HCT116 (cell line): Measurements from ENCODE around the gene LRIG3. TPM values are rescaled to one million over a fixed set of nuclear protein-coding genes. Genes with fewer than 3 reads are reported as not detected.

ENCODE experiments used
- ATAC-seq: fragments of 200-7000 bp; cut with Tn5 transposase; 2 replicates; pipeline ENCODE4 v1.9.1; 2020; ENCODE audit warnings: mild to moderate bottlenecking, moderate library complexity
- BruUV-seq: library from RNA; stranded (reverse); fragments of 400-500 nt; replicated peaks from 2 replicates; lab custom pipeline; 2021; lab: Mats Ljungman, UMichigan
- CTCF ChIA-PET: fragments of 300-600 bp; sonication (Branson Sonifier 250); formaldehyde crosslinking; loops from one replicate; lab custom pipeline; 2021; ENCODE audit warnings: antibody characterized with exemption; lab: Charles Lee
- POLR2A ChIA-PET: fragments of 300-600, 350-600 bp; sonication (Branson Sonifier 250); formaldehyde crosslinking; loops from one replicate; lab custom pipeline; 2021; ENCODE audit warnings: antibody characterized with exemption; lab: Charles Lee
- RAD21 ChIA-PET, 2 experiments: fragments of 300-600 bp; sonication (Branson Sonifier 250); formaldehyde crosslinking; loops; one replicate each; lab custom pipeline; 2023; ENCODE audit warnings: low total read pairs in 2 of 2; ENCODE audit not compliant: uncharacterized antibody in 2 of 2, unreplicated experiment in 2 of 2, low non-redundant PET in 1 of 2; lab: Charles Lee
- DNase-seq: peaks from one replicate; pipeline ENCODE4 v3.0.0-alpha.2; 2010; ENCODE audit warnings: low read depth, low spot score
- H2AFZ ChIP-seq: fragments of 200-600 bp; shearing (Covaris generic), sonication (generic); 2 replicates; pipeline ENCODE4 v1.6.1; 2017; ENCODE audit warnings: low read depth, mixed run types, mixed read lengths, antibody characterized with exemption, low read length; ENCODE audit not compliant: poor library complexity, severe bottlenecking
- H3K27ac ChIP-seq: 2 replicates; pipeline ENCODE4 v1.5.1; 2012; ENCODE audit warnings: low read depth, low read length
- H3K27me3 ChIP-seq: fragments of 200-600 bp; sonication (generic); 2 replicates; pipeline ENCODE4 v1.6.1; 2016; ENCODE audit warnings: mixed run types, low read length, mixed read lengths; ENCODE audit not compliant: insufficient read depth
- H3K36me3 ChIP-seq, 2 experiments: fragments of 200-500 bp in 1 of 2; fragments of 200-600 bp in 1 of 2; sonication (Bioruptor generic) in 1 of 2; sonication (generic) in 1 of 2; 2 replicates each; pipeline versions ENCODE4 v1.5.1 to v1.6.1; 2014 to 2016; ENCODE audit warnings: low read length in 2 of 2, inconsistent platforms in 1 of 2, mixed read lengths in 1 of 2, mixed run types in 1 of 2; ENCODE audit not compliant: insufficient read depth in 2 of 2, control insufficient read depth in 1 of 2
- H3K4me1 ChIP-seq, 2 experiments: fragments of 200-600 bp in 1 of 2; sonication (generic) in 1 of 2; 2 replicates each; pipeline versions ENCODE4 v1.5.1 to v1.6.1; 2012 to 2017; ENCODE audit warnings: low read length in 2 of 2, inconsistent platforms in 1 of 2, mild to moderate bottlenecking in 1 of 2, mixed read lengths in 1 of 2, mixed run types in 1 of 2, moderate library complexity in 1 of 2; ENCODE audit not compliant: insufficient read depth in 2 of 2, control insufficient read depth in 1 of 2
- H3K4me2 ChIP-seq: fragments of 200-600 bp; sonication (generic); 2 replicates; pipeline ENCODE4 v1.6.1; 2017; ENCODE audit warnings: mixed run types, low read length, mixed read lengths
- H3K4me3 ChIP-seq, 2 experiments: fragments of 200-600 bp in 1 of 2; sonication (generic) in 1 of 2; replicated peaks in 1 of 2; 2 replicates each; pipeline ENCODE4 v1.5.1; 2011 to 2016; ENCODE audit warnings: low read length in 2 of 2, control low read depth in 1 of 2, low read depth in 1 of 2, mild to moderate bottlenecking in 1 of 2, mixed read lengths in 1 of 2, mixed run types in 1 of 2
- H3K79me2 ChIP-seq: fragments of 200-600 bp; sonication (generic); 2 replicates; pipeline ENCODE4 v1.6.1; 2017; ENCODE audit warnings: mild to moderate bottlenecking, mixed run types, low read length, moderate library complexity, mixed read lengths; ENCODE audit not compliant: insufficient read depth
- H3K9ac ChIP-seq: fragments of 200-600 bp; sonication (generic); 2 replicates; pipeline ENCODE4 v1.6.1; 2016; ENCODE audit warnings: low read length, mixed read lengths
- H3K9me2 ChIP-seq: fragments of 200-600 bp; sonication (generic), shearing (Covaris generic); 2 replicates; pipeline ENCODE4 v1.6.1; 2017; ENCODE audit warnings: mixed run types, mild to moderate bottlenecking, moderate library complexity; ENCODE audit not compliant: insufficient read depth
- H3K9me3 ChIP-seq, 2 experiments: fragments of 200-500 bp in 1 of 2; fragments of 200-600 bp in 1 of 2; sonication (Bioruptor generic) in 1 of 2; sonication (generic) in 1 of 2; 2 replicates each; pipeline ENCODE4 v1.6.1; 2014 to 2017; ENCODE audit warnings: low read length in 2 of 2, mixed read lengths in 2 of 2, inconsistent platforms in 1 of 2, low read depth in 1 of 2, mild to moderate bottlenecking in 1 of 2, mixed run types in 1 of 2, moderate library complexity in 1 of 2; ENCODE audit not compliant: control insufficient read depth in 1 of 2, insufficient read depth in 1 of 2
- H4K20me1 ChIP-seq: fragments of 200-600 bp; sonication (generic), shearing (Covaris generic); 2 replicates; pipeline ENCODE4 v1.6.1; 2017; ENCODE audit warnings: mixed run types, mild to moderate bottlenecking, moderate library complexity; ENCODE audit not compliant: insufficient read depth
- CBX3 ChIP-seq: IDR thresholded peaks from 2 replicates; pipeline ENCODE4 v1.6.1; 2012; ENCODE audit warnings: low read depth
- CEBPB ChIP-seq: IDR thresholded peaks from 2 replicates; pipeline ENCODE4 v1.6.1; 2012; ENCODE audit warnings: low read depth
- ELF1 ChIP-seq: IDR thresholded peaks from 2 replicates; pipeline ENCODE4 v1.6.1; 2012; ENCODE audit warnings: low read depth, borderline replicate concordance
- EZH2phosphoT487 ChIP-seq: fragments of 200-600 bp; IDR thresholded peaks from 2 replicates; pipeline ENCODE4 v1.6.1; 2018; ENCODE audit warnings: antibody characterized with exemption, borderline replicate concordance
- FOSL1 ChIP-seq: IDR thresholded peaks from 2 replicates; pipeline ENCODE4 v1.6.1; 2012; ENCODE audit warnings: low read depth
- POLR2A ChIP-seq: IDR thresholded peaks from 2 replicates; pipeline ENCODE4 v1.7.0; 2011; ENCODE audit warnings: borderline replicate concordance; ENCODE audit not compliant: insufficient read depth, insufficient read length; ENCODE audit errors: extremely low read depth
- RAD21 ChIP-seq: IDR thresholded peaks from 2 replicates; pipeline ENCODE4 v1.6.1; 2012; ENCODE audit warnings: low read depth, mild to moderate bottlenecking
- SIN3A ChIP-seq: IDR thresholded peaks from 2 replicates; pipeline ENCODE4 v1.6.1; 2012; ENCODE audit warnings: low read depth
- SRF ChIP-seq: IDR thresholded peaks from 2 replicates; pipeline ENCODE4 v1.6.1; 2012; ENCODE audit warnings: low read depth
- TCF7L2 ChIP-seq: IDR thresholded peaks from 2 replicates; pipeline ENCODE4 v1.7.0; 2011; ENCODE audit warnings: borderline replicate concordance, inconsistent platforms; ENCODE audit not compliant: insufficient read depth, insufficient read length; ENCODE audit errors: extremely low read depth
- YY1 ChIP-seq: IDR thresholded peaks from 2 replicates; pipeline ENCODE4 v1.6.1; 2011; ENCODE audit warnings: low read length, low read depth, moderate library complexity, mild to moderate bottlenecking; ENCODE audit not compliant: insufficient replicate concordance; ENCODE audit errors: extremely low read depth
- ZFX ChIP-seq: fragments of 450-650 bp; IDR thresholded peaks from 2 replicates; pipeline ENCODE4 v1.6.1; 2017
- ZNF274 ChIP-seq: fragments of 200-500 bp; sonication (Bioruptor generic); IDR thresholded peaks from 2 replicates; pipeline ENCODE4 v1.6.1; 2014; ENCODE audit warnings: mild to moderate bottlenecking, low read depth, low read length, inconsistent platforms
- intact Hi-C: fragments of 100-400 bp; cut with micrococcal nuclease; formaldehyde crosslinking; loops from 2 replicates; pipeline ENCODE4 v1.10.0; 2022
- total RNA-seq: library from RNA; stranded (reverse); gene quantifications from one replicate; pipeline ENCODE4 v1.2.1, GENCODE V29; 2021; ENCODE audit not compliant: unreplicated experiment
- TF ChIP-seq, protein P1 (sequence below): IDR thresholded peaks from 2 replicates; pipeline ENCODE4 v1.6.1; 2012
- TF ChIP-seq, protein P2 (sequence below): IDR thresholded peaks from 2 replicates; pipeline ENCODE4 v1.6.1; 2011; ENCODE audit warnings: mild to moderate bottlenecking, low read length, moderate library complexity; ENCODE audit not compliant: insufficient replicate concordance; ENCODE audit errors: extremely low read depth
- TF ChIP-seq, protein P3 (sequence below): IDR thresholded peaks from 2 replicates; pipeline ENCODE4 v1.6.1; 2012; ENCODE audit warnings: low read depth

The LRIG3 gene
- total RNA-seq, 1 experiment from 2014 or later, result 11.1 TPM

DNA sequence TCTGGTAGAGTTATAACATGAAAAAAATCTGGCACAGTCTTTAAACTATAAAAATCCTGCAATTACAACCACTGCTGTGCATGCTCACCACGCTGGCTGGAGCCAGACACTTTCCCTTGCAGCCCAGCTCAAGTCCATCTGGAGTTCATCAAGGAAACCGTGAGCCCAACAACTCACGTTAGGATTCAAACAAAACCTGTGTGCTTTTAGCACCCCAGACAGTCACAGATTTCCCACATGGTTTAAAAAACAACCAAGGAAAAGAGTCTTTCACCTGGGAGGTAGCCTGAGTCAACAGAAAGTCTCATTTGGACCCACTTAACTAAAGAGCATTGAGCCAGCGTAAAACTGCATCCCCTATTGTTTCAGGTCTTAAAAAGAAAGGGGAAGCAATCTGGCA lies 4.7 kb downstream of the LRIG3 start:
- H3K9me3 ChIP-seq, result no peaks in the 10 kb centered on the region
- no peak for ATAC-seq
- H3K9me2 ChIP-seq, result no peaks in the 10 kb centered on the region
- ChIA-PET RAD21 (no interaction called here), CTCF (no interaction called here), POLR2A (no interaction called here)
- H3K27ac ChIP-seq, result no peak overlapping the region
- TF ChIP-seq, protein P1, sequence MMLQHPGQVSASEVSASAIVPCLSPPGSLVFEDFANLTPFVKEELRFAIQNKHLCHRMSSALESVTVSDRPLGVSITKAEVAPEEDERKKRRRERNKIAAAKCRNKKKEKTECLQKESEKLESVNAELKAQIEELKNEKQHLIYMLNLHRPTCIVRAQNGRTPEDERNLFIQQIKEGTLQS, result no peak
- no peak for TF ChIP-seq ZFX
- TF ChIP-seq POLR2A, result no peak
- TF ChIP-seq RAD21, result no peak
- TF ChIP-seq, protein P2, sequence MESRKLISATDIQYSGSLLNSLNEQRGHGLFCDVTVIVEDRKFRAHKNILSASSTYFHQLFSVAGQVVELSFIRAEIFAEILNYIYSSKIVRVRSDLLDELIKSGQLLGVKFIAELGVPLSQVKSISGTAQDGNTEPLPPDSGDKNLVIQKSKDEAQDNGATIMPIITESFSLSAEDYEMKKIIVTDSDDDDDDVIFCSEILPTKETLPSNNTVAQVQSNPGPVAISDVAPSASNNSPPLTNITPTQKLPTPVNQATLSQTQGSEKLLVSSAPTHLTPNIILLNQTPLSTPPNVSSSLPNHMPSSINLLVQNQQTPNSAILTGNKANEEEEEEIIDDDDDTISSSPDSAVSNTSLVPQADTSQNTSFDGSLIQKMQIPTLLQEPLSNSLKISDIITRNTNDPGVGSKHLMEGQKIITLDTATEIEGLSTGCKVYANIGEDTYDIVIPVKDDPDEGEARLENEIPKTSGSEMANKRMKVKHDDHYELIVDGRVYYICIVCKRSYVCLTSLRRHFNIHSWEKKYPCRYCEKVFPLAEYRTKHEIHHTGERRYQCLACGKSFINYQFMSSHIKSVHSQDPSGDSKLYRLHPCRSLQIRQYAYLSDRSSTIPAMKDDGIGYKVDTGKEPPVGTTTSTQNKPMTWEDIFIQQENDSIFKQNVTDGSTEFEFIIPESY, result no peak
- no peak for TF ChIP-seq FOSL1
- TF ChIP-seq TCF7L2, result no peak
- TF ChIP-seq SRF, result no peak
- TF ChIP-seq SIN3A, result no peak
- no peak for TF ChIP-seq ZNF274
- TF ChIP-seq, protein P3, sequence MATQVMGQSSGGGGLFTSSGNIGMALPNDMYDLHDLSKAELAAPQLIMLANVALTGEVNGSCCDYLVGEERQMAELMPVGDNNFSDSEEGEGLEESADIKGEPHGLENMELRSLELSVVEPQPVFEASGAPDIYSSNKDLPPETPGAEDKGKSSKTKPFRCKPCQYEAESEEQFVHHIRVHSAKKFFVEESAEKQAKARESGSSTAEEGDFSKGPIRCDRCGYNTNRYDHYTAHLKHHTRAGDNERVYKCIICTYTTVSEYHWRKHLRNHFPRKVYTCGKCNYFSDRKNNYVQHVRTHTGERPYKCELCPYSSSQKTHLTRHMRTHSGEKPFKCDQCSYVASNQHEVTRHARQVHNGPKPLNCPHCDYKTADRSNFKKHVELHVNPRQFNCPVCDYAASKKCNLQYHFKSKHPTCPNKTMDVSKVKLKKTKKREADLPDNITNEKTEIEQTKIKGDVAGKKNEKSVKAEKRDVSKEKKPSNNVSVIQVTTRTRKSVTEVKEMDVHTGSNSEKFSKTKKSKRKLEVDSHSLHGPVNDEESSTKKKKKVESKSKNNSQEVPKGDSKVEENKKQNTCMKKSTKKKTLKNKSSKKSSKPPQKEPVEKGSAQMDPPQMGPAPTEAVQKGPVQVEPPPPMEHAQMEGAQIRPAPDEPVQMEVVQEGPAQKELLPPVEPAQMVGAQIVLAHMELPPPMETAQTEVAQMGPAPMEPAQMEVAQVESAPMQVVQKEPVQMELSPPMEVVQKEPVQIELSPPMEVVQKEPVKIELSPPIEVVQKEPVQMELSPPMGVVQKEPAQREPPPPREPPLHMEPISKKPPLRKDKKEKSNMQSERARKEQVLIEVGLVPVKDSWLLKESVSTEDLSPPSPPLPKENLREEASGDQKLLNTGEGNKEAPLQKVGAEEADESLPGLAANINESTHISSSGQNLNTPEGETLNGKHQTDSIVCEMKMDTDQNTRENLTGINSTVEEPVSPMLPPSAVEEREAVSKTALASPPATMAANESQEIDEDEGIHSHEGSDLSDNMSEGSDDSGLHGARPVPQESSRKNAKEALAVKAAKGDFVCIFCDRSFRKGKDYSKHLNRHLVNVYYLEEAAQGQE, result no peak
- TF ChIP-seq YY1, result no peak
- no peak for TF ChIP-seq EZH2phosphoT487
- TF ChIP-seq CBX3, result no peak
- no peak for TF ChIP-seq CEBPB
- no peak for TF ChIP-seq ELF1
- no peak for DNase-seq
- H3K4me1 ChIP-seq, result peaks cover 4 to 8% of the 10 kb centered on the region in 2 experiments; a peak in 3 of 4 replicates
- intact Hi-C loops, result no loop called here
- H3K36me3 ChIP-seq, result no peaks in the 10 kb centered on the region
- no peak overlapping the region for H3K4me3 ChIP-seq
- no peak overlapping the region for H2AFZ ChIP-seq
- H3K9ac ChIP-seq, result no peak overlapping the region
- H3K4me2 ChIP-seq, result no peak overlapping the region
- H4K20me1 ChIP-seq, result no peaks in the 10 kb centered on the region
- peaks cover 53% of the 10 kb centered on the region for H3K79me2 ChIP-seq
- H3K27me3 ChIP-seq, result no peaks in the 10 kb centered on the region
- no TSS peak for BruUV-seq
